H4 (cell line): Measurements from ENCODE around the gene NOM1. TPM values are rescaled to one million over a fixed set of nuclear protein-coding genes. Genes with fewer than 3 reads are reported as not detected.

ENCODE experiments used
- DNase-seq: peaks from one replicate; pipeline ENCODE4 v3.0.0-alpha.2; 2015; ENCODE audit warnings: low spot score
- total RNA-seq: library from RNA; depleted of rRNA; stranded (reverse); fragments of >200 nt; shearing (Covaris generic); gene quantifications from 2 replicates; pipeline ENCODE4 v1.2.3, GENCODE V29; 2014

The NOM1 gene
- total RNA-seq, 1 experiment from 2014 or later, result 7.1 TPM

DNA sequence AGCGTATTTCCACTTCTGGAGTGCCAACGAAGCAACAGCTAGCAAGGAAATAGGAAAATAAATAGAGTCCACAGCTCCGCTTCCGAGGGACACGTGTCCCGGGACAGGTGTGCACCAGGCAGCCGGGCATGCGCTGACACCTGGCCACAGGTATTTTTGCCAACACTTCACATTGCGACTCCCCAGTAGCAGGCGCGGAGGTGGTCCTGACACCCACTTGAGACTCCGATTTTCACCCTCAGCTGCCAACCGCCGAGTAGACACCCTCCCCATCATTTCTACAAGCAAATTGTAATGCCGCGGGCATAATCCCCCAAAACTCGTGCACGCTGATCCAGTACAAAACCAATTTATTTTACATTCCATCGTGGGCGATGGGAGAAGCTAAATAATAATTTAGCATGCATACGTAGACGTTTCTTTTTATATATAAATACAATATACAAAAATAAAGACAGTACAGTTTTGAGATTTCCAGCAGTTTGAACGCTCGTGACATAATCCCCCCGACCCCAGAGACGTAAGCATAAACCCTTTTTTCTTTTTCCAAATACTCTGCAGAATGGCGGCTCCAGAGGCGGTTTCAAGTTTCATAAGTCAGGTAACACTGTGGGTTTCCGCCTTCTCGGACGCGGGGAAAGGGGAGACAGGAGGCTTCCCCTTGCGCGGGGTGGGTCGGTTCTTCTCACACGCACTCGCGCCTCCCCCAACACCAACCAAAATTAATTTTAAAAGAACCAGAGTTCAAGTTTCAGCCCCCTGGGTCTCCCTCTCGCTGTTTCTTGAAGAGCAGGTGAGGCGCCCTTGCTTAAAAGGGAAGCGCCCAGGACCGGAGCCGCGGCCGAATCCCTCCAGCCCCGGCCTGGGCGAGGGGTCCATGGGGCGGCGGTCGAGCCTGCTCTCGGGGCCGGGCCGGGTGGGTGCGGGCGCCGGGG is 55.3 kb downstream of the NOM1 start:
- no peak for DNase-seq

DNA sequence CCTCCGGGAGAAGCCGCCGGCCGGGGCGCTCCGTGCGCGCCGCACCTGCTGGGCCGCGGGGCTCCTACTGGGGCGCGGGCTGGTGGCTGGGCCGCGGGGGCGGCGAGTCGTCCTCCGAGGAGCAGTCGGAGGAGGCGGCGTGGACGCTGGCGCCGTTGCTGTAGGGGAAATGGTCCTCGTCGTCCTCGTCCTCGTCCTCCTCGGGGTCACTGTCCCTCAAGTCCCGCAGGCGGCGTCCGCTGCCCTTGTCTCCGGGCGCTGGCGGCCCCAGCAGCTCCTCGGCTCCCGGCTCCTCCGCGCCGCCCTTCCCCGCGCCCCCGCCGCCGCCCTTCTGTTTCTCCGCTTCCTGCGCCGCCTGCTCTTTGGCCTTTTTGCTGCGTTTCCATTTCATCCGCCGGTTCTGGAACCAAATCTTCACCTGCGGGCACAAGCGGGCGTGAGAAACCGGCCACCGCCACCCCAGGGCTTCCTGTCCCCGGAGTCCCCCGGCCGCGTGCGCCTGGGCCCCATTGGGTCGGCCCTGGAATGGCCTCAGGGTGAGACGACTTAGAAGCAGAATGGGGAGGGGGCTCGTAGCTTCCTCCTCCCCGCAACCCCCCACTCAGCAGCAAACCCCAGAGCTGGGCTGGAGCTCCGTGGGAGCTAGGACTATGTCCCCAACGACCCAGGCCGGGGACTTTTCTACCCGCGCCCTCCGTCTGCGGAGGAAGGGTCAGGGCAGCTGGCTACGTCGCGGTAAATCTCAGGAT is 56.1 kb downstream of the NOM1 start:
- DNase-seq, result no peak

DNA sequence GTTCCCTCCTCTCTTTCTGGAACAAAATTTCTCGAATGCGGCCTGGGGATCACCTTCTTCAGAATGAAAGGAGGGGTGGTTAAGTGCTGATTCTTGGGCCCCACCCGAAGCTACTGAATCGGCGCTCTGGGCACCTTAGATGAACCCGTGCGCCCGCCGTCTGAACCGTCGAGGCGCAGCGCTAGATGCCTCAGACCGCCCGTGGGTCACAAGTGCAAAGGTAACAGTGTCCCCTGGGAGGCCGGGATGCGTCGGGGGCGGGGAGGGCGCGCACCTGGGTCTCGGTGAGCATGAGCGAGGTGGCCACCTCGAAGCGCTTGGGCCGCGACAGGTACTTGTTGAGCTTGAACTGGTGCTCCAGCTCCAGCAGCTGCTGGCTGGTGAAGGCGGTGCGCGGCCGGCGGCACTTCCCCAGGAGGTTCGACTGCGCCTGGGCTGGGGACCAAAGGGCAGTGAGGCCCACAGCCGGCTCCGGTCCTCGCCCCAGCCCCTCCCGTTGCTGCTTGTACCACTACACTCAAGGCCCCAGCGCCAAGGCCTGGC is 56.8 kb downstream of the NOM1 start:
- DNase-seq, result no peak

DNA sequence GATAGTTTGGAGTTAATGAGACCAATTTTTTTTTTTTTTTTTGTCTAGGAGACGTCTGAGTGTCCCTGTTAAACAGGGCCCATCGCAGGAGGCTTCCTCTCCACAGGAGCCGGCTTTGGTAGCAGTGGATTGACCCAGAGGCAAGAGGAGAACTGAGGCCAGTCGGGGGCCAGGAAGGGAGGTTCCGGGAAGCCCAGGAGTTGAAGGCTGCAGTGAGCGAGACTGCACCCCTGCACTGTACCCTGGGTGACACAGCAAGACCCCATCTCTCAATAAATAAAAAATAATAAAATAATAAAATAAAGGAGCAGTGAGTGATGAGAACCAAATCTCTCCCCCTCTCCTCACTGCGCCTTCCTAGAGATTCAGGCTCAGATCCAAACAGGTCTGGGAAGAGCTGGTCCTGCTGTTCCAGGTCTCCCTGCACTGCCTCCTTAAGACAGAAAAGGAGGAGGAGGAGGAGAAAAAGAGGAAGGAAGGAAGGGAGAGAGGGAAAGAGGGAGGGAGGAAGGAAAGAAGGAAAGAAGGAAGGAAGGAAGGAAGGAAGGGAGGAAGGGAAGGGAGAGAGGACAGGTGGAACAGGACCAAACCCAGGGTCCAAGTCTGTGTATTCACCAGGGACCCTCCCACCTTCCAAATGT is 57.4 kb downstream of the NOM1 start:
- no peak for DNase-seq

DNA sequence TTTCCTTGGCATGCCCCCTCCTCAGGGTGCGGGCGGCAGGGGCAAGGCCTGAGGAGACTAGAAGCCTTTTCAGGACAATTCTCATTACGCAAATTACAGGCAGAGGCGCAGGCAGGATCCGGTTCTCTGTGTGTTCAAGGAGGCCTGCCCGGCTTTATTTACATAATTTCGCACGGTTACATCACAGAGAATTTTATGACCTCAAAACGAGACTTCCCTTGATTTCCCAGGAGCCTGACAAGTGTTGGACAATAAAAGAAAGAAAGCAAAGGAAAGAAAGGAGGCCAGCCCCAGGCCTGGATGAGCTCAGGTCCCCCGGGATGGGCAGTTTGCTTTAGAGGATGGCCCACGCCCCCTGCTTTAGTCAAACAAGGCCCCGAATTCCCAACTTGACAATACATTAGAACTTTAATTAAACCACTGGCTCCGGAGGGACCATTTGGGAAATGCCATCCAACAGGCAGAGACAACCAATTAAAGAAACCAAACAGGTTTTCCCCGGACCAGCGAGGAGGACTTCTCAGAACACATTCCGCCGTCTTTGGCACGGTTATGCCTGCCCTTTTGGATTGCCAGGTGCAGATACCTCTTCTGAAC is 58.1 kb downstream of the NOM1 start:
- DNase-seq, result no peak

DNA sequence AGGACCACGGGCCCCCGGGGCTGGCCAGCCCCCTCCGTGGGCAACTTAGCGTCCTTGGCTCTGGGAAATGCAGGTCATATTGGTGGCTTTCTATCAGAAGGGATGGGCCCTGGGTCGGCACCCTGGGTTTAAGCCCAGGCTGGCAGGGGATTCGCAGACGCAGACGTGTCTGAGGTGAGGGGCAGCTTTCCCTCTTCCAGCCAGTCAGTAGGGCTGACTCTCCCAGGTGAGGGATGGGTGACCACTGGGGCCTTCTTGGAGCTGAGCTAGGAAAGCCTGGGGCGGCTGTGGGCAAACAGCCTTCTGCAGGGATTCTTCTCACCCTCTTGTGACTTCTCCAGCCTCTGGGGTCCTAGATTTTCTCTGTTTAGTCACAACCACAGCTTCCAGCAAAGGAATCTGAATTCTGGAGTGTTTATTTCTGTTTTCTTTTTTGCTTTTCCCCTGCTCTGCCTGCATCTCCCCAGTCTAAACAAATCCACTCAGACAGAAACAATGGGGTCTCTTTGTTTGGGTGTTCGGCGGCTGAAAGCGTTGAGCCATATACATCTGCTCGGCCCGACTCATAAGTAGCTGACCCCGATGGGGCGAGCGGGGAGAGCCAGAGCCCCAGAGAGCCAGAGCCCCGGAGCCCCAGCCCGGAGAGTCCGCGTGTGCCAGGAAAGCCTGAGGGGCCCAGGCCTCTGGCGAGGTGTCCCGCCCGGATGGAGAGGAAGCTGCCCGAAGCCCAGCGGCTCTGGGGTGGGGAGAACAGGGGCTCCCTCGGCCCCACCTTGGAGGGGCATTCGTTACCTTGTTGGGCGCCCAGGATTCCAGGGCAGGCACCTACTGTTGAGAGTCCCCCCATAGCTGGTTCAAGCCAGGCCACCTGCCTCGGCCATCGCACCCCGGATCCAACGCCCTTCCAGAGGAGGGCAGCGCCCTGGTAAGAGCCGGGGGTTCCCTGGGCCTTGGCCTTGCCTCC is 59.0 kb downstream of the NOM1 start:
- no peak for DNase-seq

DNA sequence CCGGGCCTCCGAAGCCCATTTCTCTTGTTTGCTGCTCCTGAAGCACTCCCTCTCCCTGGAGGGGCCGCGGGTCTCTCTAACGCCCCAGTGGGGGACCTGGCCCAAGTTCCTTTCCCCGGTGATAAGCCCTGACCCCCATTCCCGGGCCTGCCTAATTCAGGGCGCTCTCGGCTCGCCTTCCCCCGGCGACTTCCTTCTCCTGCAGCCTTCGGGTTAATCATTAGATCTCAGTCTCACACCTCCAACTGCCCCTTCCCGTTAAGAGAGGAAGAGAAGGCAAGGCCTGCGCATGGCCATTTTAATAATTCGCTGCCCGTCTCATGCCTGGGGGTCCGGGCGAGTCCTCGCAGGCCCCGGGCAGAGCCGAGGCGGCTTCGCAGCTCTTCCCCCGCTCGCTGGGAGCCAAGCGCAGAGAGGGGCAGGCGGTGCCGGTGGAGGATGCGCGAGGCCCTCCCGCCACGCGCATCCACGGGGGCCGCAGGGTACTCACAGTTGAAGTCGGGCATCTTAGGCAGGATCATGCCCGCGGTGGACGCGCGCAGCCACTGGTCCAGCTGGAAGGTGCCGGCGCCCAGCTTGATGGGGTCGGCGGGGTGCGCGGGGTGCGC is 59.8 kb downstream of the NOM1 start:
- no peak for DNase-seq

DNA sequence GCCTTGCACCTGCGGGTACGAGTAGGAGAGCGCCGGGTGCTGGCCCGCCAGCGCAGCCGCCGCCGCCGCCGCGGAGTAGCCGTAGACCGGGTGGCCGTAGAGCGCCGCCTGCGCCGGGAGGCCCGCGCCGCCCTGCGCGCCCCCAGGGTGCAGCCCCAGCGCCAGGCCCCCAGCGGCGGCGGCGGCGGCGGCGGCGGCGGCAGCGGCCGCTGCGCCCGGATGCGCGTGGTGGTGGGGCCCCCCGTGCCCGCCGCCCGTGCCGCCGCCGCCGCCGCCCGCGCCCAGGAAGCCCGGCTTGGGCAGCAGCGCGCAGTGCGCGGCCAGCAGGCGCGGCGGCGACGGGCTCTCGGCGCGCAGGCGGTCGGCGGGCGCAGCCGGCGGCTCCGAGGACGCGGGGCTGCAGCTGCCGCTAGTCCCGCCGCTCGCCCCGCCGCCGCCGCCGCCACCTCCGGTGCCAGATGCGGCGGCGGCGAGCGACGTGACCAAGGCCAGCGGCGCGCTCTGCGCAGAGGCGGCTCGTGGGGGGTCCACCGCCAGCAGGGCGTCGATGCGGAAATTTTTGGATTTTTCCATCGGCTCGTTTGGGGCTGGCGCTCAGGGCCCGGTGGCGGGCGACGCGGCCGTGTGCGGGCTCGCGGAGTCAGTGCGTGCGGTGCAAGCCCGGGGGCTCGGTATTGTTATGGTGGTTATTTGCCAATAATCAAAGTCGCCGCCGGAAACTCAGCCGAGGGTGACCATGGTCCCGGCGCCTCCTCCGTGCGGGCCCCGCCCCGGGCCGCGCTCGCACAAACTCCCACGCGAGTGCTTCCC is 60.5 kb downstream of the NOM1 start:
- no peak for DNase-seq

DNA sequence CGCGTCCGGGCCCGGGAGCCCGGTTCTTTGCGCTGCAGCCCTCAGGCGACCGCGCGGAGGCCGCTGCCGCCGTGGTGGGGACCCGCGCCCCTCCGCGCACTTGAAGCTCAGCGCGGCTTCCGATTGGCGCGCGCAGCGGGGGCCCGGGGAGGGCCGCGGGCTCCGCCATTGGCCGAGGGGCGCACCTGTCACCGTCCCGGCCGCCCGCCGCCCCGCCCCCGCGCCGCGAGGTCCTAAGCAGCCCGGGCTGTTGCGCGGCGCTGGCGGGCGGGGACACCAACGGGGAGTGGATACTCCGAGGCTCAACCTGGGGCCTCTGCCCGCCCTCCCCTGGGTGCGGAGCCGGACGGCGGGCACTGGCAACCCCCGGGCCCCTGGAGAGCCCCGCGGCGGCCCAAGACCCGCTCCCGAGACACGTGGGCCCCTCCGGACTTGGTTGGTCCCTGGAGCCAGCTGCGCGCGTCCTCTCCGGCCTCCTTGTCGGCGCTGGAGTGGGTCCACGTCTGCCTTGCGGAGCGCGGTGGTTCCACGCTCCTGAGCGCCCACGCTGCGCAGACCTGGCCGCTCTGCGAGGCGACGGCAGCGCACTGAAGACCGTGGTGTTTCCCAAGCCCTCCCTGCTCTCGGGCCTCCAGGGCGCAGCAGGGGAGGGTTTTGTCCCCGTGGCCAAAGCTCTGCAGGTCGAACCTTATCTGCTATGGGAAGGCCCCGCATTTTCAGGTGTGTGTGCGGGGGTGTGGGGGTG is 61.2 kb downstream of the NOM1 start, which contains the start of gene MNX1:
Gene MNX1 (minus strand): TSS at position 76 of the 745 bp plus-strand sequence. CDS start 313 bp downstream, outside the sequence.
- peak; percentile 66 for DNase-seq

DNA sequence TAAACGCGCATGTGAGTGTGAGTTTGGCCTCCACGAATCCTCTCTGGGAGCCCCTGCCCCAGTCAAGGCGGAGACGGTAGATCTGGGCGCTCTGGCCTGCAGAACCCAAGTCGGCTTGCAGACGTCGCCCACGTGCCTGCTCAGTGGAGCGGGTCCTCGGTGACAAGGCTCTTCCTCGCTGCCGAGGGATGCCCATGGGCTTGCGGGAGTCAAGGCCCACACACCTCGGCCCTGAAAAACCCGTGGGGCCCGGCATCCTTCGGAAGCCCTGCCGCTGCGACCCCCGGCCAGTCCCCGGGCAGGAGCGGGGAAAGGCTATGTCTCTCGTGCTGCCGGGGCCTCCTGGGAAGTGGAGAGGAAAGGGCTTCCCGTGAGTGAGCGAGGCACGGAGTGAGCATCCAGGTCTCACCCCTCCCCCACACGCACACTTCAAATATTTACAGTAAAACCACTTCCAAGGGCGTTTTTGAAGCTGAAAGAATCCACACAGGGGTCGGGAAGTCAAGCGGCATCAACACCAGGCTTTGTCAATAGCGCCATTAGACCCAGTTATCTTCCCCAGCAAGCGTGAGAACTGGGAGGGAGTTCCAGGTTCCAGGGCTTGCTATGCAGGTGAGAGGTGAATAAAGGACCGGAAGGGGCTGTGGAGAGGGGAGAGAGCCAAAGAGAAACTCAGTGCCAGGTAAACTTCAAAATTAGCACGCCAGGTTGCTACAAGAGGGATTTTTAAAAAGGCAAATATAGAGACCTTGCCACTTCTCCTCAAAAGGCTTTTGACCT is 62.0 kb downstream of the NOM1 start:
- DNase-seq, result no peak

DNA sequence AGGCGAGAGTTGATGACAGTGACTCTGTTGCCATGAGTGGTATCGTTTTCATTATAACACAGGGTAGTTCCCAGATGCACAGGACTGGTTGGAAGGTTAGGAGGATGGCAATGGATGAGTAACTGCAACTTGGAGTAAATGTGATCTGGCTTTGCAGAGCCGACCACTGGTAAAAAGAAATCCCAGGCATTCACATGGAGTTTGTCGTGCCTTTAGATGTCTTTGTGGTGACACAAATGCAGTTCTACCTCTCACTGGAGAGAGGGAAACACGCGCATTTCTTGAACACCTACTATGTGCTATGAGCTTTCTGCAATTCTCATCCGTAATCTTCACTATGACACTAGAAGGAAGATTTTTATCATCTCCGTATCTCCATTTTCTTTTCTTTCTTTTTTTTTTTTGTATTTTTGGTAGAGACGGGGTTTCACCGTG is 62.6 kb downstream of the NOM1 start:
- DNase-seq, result no peak

DNA sequence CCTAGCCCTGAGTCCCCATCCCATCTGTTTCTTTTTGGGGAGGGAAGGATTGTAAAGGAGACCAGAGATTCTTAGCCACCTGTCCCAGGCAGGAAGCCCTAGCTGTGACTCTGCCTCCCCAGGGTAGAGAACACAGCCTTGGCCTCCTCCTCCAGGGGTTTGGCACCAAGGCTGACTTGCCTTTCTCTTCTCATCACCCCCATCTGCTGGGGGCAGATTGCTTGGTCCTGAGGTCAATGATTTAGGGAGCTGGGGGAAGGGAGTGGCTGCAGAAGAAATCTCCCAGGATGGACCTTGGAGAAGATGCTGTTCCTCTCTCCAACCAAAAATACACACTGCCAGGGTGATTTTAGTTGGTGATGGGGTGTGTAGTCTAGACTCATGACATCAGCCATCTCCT is 63.6 kb downstream of the NOM1 start:
- DNase-seq, result no peak

DNA sequence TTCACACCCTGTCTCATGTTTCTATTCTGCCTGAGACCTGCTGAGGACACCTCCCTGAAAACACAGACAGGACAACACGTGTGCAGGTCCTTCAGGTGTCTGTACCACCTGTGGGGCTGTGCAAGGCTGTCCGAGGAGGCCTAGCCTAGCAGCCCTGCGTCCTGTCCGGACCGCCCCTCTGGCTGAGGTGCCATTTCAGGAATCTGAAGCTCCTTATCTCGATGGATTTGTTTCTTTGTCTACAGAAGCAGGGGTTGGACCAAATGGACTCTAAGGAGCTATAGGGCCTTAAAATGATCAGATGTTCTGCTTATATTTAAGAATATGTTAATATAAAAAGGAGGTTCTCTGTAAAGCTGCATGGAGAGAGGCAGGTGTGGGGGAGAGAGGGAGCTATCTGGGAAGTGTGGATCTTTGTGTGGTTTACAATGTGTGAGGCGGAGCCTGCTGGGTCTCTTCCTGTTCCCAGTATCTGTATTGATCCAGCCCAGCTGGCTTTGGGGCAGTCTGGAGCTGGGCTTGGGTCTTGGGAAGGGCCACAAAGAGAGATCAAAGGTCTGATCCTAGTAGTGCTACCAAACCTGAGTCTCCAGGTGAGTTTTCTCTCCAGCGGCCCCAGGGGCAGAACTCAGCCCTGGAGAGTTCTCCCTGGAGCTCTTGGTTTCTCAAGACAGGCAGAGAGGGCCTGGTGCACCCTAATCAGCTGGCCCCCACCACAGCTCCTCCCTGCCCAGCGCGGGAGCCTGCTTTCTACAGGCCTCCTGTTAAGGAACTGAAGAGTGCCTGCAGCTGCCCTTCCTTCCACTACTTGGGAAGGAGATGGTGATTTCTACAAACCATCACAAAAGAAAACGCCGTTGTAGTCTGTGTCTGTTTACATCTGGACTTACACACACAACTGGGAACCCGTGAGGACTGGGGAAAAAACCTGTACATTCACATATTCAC is 64.4 kb downstream of the NOM1 start:
- DNase-seq, result no peak

DNA sequence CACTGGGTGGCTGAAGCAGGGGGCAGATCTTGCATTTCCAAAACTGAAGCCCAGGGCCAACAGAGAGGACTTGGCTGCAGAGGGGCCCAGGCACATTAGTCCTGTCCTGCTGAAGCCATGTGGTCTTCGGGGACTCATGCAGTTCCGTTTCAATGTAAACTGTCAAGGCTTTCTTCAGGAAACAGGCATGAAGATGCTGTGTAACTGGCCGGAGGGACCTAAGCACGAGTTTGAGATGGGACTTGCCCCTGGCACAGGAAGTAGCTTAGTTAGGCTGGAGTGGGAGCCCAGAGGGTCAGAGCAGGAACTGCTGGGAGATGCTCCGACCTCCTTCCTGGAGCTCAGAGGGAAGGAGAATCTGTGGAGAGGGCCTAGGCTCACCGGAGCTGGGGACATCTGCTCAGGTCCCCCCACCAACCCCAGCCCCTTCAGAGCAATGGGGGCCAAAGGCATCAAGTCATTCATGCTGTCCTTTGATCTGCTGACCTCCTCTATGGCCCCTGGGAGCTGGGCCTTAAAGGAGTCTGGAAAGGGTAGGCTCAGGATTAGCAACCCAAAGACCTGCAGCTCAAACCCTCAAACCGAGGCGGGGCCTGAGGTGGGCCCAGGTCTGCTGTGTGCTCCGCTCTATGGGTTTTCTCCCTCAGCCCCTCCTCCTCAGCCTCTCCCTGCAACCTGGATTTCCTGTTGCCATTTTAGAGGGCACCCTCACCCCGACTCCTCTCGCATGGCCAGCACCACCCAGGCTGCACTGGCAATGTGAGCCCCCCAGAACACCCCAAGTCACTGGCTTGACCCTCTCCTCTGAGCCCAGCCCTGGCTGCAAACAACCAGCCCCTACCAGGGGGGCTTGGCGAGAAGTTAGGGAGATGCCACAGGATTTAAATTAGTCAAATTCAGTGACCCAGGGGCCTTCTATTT is 65.4 kb downstream of the NOM1 start:
- no peak for DNase-seq

DNA sequence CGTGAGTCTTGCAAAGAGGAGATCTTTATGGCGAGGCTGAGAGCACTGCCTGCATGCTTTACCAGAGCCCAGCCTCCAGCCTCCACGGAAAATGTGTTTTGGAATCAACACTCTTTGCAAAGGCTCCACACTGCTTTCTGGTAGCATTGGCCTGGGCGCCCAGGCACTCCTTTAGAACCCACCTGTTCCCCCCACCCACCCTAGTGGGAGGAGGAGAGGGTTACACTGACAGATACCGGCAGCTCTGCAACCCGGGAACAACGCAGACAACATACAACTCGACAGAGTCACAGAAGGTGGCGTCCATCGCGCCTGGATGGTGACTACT is 66.5 kb downstream of the NOM1 start:
- no peak for DNase-seq
